ENCODE data around the gene RPS19.

Gene RPS19

DNA sequence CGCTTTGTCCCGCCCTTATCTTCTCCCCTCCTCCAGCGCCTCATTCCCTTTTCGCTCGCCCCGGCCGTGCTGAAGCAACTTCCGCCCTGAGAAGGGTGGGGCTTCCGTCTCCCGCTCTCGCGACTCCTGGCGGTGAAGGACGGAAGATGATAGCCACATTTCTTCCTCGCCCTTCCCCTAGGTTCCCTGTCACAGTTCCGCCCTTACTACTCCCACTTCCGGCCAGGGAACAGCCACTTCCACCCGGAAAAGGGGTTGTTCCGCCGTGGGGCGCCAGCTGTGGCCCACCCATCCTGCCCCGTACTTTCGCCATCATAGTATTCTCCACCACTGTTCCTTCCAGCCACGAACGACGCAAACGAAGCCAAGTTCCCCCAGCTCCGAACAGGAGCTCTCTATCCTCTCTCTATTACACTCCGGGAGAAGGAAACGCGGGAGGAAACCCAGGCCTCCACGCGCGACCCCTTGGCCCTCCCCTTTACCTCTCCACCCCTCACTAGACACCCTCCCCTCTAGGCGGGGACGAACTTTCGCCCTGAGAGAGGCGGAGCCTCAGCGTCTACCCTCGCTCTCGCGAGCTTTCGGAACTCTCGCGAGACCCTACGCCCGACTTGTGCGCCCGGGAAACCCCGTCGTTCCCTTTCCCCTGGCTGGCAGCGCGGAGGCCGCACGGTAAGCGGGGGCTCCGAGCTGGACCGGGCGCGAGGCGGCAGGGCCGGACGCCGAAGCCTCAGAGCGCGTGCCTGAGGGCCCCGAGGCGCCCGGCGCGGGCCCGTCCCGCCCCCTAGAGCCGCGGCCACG lies at the start of gene RPS19:
Gene RPS19 (plus strand): TSS at position 638 of the 801 bp plus-strand sequence. CDS start 520 bp downstream, outside the sequence.
- DNase-seq (ENCODE audit: low read depth) = peak; percentile 100

- DNase-seq (ENCODE audit: low read depth) = no peak
Observed at GRCh38 chr19:41810301-41810700, 49.8 kb upstream of the RPS19 start.

DNA sequence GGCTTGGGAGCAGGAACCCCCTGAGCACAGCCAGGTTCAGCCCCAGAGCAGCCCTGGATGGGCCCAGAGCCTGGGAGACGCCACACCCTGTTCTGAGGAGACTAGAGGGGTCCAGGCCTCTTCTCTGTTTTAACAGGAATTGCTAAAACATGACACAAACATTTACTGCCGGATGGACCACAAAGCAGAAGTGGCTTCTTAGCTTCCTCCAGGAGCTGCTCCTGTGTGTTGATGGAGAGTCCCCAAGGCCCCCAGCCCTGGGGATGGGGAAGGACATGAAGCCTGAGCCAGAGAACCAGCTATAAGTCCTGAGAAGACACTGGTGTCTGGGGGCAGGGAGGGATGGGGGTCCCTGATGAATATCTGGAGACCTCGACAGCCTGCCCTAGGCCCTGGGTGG lies 49.0 kb upstream of the RPS19 start:
- DNase-seq (ENCODE audit: low read depth) = no peak

DNA sequence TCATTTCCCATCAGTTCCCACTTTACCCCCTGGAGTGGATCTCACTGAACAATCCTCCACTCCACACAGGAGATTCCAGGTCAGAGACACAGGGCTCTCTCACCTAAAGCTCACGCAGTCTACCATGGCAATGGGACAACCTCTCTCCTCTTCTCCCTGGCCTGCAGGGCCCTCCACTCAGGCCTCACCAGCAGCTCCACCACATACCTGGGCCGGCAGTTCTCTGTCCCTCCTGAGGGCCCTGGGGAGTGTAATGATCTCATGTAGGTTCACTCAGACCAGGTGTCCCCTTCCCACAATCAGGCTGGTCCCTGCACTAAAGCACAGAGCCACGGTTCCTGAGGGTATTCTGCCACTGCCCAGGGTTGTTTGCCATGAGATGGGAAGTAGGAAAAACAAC lies 48.1 kb upstream of the RPS19 start:
- no peak for DNase-seq (ENCODE audit: low read depth)

GRCh38 chr19:41813911-41814310 lies 46.1 kb upstream of the RPS19 start:
- no peak for DNase-seq (ENCODE audit: low read depth)

DNA sequence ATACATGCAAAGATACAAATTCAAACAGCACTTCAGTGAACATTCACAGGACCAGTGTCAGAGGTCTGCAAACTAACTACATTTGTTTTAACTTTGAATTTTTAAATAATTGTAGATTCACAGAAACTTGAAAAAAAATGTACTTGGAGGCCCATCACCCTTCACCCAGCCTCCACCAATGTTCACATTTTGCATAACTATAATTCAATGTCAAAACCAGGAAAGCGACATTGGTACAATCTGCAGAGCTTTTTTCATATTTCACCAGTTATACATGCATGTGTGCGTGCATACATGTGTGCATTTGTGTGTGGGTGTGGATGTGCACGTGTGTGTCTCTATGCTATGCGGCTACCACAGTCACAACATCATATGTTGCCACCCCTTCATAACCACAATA lies 44.8 kb upstream of the RPS19 start:
- DNase-seq (ENCODE audit: low read depth) = no peak

DNA sequence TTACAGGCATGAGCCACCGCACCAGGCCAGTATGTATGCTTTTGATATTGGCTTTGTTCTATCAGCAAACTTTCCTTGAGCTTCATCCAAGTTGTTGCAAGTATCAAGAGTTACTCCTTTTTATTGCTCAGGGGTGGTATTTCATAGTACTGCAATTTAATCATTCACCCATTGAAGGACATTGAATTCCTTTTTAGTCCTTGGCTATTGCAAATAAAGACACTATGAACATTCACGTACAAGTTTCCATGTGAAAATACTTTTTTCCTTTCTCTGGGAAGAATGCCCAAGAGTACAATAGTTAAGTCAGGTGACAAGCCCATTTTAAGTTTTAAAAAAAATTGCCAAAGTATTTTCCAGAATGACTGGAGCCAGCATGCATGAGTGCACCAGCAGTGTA lies 43.3 kb upstream of the RPS19 start:
- DNase-seq (ENCODE audit: low read depth) = no peak

GRCh38 chr19:41821003-41821735 lies 38.9 kb upstream of the RPS19 start:
- DNase-seq (ENCODE audit: low read depth) = peak; percentile 19

GRCh38 chr19:41837981-41838708 lies 21.9 kb upstream of the RPS19 start:
- no peak for DNase-seq (ENCODE audit: low read depth)

DNA sequence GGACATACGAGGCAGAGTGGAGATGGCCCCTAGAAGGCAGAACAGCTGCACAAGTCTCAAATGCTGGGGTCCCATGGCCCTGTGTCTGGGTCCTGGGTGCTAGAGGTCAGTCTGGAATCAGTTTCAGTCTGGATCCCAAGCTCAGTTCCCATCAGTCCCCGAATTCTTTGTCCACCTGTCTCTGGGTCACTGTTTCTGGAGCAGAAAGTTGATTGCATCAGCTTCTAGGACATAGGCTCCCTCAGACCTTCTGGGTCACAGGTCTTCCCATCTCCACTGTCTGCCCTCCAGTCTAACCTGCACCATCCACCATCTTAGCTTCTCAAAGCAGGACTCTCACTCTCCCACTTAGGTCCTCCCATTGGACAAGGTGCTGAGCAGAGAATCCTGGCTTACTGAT lies 20.8 kb upstream of the RPS19 start:
- no peak for DNase-seq (ENCODE audit: low read depth)

GRCh38 chr19:41843371-41843770 lies 16.7 kb upstream of the RPS19 start:
- no peak for DNase-seq (ENCODE audit: low read depth)

DNA sequence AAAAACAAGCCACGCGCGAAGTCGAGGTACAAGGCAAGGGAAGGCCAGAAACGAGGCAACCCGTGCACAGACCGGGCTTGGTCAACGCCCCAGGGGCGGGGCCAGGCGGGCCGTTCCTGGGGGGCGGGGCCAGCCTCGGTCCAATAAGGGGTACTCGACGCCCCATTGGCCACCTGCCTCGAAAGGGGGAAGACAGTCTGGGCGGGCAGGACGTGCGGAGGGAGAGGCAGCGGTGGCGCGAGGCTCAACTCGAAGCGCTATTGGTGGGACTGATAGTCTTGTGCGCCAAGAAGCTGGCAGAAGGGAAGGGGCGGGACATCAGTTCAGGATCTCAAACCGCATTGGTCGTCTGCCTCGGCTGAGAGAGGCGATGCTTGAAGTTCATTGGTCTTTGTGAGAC lies 15.5 kb upstream of the RPS19 start, which contains the start of gene LYPD4:
Gene LYPD4 (minus strand): TSS at position 83 of the 400 bp plus-strand sequence. CDS start 5,398 bp downstream, outside the sequence.
- no peak for DNase-seq (ENCODE audit: low read depth)

DNA sequence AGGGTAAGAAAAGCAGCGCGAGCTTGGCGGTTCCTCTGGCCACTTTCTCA lies 15.2 kb upstream of the RPS19 start, which contains the start of gene DMRTC2:
Gene DMRTC2 (plus strand): TSS at position 42 of the 50 bp plus-strand sequence. CDS start 2,387 bp downstream, outside the sequence.
- no peak for DNase-seq (ENCODE audit: low read depth)

GRCh38 chr19:41845051-41845590 lies 14.9 kb upstream of the RPS19 start:
- no peak for DNase-seq (ENCODE audit: low read depth)

GRCh38 chr19:41847351-41848105 lies 12.5 kb upstream of the RPS19 start:
- DNase-seq (ENCODE audit: low read depth) = no peak

DNA sequence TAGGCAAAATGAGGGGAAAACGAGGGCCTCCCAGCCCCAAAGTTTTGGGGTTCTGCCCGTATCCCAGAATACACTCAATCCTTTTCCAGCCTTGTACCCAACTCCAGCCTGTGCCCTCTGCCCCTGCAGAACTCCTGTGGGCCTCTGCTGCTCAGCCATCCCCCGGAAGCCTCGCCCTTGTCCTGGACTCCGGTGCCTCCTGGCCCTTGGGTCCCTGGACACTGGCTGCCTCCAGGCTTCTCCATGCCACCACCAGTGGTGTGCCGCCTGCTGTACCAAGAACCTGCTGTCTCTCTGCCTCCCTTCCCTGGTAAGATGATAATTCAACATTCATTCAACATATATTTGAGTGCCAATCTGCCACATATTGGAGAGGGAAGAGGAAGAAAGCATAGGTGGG lies 11.4 kb upstream of the RPS19 start:
- DNase-seq (ENCODE audit: low read depth) = no peak

DNA sequence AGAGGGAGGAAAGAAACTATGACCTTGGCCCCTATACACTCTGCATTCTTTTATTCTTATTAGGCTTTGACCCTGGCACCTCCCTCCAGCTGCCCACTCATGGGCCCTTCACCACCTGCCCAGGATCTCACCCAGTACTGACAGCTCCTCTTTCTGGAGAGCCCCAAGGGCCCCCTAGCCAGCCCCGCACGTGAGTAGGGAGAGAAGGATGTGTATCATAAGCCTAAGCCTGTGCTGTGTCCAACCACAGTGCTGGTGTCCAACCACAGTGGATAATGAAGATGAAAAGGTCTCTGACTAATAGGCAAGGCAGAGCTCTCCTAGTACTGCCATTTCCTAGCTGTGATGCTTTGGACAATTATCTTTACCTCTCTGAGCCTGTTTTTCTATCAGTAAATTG lies 11.0 kb upstream of the RPS19 start:
- DNase-seq (ENCODE audit: low read depth) = no peak

- no peak for DNase-seq (ENCODE audit: low read depth)
Observed at GRCh38 chr19:41850381-41850780, 9.7 kb upstream of the RPS19 start.

DNA sequence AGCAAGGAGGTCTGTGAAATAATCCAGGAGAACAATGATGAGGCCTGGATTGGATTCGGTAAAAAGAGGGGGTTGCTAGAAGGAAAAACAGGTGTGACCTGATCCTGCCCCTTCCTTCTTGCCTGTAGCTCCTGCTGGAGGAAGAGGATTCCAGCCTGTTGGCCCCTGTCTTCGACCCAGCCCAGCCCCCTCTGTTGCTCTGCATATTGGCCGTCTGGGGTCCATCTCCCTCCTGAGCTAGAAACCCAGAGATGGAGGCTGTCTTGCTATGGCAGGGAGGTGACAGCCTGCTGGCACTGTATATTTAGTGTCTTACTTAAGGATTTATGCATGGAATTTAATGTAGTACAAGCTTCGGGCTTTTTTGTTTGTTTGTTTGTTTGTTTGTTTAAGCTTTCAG lies 8.6 kb upstream of the RPS19 start:
- DNase-seq (ENCODE audit: low read depth) = no peak

DNA sequence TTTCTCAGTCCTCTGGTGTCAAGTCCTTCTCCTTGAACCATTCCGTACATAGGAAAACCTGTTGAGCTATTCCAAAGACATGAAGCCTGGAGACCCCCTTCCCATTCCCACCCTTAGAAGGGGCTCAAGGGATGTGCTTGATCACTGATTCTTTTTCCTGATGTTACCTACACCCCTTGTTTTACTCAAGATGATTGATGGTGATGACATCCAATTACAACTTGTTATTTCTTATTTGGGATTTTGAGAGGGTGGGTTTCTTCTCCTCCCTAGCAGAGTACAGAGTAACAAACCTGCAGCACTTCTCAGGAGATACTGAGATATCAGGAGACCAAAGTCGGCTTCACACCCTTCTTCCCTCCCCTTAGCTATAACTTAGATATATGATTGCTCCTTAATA lies 6.7 kb upstream of the RPS19 start:
- no peak for DNase-seq (ENCODE audit: low read depth)

GRCh38 chr19:41853768-41854167 lies 6.3 kb upstream of the RPS19 start:
- DNase-seq (ENCODE audit: low read depth) = no peak

DNA sequence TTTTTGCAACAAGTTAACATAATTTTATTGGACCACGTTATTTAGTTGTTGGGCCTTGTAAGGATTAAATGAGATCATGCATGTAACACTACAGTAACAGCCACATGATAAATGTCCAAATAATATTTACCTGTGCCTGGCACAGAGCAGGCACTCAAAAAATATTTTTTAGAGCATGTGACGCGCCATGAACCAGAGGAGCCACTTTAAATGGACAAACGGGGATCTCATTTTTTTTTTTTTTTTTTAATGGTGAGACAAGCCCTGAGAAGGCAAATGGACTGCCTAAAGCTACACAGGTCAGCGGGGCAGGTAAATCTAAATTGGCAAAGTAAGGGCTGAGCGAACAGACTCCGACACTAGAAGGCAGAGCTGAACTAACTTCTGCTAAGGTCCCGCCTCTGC lies 840 bp upstream of the RPS19 start:
- no peak for DNase-seq (ENCODE audit: low read depth)
